ENCODE results near the gene ARF1. TPM values are rescaled to one million over a fixed set of nuclear protein-coding genes. Genes with fewer than 3 reads are reported as not detected.
"Not testable (repeated sequence)": the region's sequence is repeated elsewhere in the genome, so short reads cannot be mapped to it uniquely, and the experiment has no call there.

Gene ARF1
- total RNA-seq, 1 experiment from 2014 or later: 378 TPM

- DNase-seq (ENCODE audit: low read depth): peak; percentile 31
These were observed 19.7 kb downstream of the ARF1 start for GRCh38 chr1:228101994-228102790.

DNA sequence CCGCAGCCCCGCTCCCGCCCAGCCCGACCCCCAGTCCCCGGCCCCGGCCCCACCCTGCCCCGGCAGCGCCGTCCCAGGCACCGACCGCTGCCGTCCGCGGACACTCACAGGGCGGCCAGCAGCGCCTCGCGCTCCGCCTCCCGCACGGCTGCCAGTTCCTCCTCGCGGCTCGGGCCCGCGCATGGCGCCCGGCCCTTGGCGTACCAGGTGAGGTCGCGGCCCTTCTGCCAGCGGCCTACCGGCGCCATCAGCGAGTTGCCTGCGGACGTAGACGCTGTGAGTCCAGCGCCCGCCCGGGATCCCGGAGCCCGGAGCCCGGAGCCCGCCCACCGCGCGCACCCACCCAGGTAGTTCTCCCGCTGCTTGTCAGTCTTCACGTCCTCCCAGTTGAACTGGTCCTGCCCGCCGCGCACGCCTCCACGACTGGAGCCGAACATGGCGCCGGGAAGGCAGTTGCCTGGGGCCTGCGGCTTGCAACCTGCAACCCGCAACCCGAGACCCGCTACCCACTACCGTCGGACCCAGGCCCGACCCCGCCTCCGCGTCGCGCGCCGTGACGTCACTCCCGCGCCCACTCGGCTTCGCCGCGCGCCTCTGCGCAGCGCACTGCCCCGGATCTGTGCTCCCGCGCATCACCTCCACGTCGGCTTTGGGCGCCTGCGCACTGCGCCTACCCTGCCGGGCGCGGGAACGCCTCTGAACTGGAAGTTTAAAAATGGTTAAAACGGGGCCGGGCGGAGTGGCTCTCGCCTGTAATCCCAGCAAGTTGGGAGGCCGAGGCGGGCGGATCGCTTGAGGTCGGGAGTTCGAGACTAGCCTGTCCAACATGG is 20.5 kb downstream of the ARF1 start, which contains the start of gene C1orf35:
C1orf35 (minus strand) TSS at position 535 of the 830 bp plus-strand sequence; CDS start at position 437, 98 bp downstream.
- peak; percentile 89 for DNase-seq (ENCODE audit: low read depth)

DNA sequence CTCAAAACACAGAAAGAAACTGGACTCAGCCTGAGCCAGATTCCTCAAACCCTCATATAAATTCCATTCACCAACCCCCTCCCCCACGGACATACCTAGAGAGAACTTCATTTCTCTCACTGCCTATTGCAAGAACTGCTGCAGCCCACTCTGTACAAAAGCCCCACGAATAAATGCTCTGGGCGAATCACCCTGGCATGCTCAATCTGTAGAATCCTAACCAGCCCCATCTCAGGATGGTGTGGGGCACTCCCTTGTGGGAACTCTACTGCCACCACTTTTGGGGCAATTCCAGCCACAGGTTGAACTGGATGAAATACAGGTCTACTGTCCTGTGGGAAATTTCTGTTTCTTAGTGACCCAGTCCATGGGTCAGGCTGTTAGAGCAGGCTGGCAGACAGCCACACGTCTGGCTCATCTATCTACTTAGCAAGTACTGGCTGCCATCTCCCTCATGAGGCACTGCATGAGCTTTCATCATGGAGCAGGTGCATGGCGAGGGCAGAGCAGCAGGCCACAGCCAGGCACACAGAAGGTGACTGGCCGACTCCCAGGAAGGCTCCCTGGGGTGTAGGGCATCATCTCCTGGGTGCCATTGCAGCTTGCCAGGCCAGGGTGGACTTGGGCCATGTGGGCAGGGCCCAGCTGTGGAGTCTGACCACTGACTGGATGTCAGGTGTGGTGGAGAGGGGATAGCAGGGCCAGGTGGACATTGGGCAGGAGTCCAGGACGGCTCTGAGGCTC is 22.2 kb downstream of the ARF1 start:
- DNase-seq (ENCODE audit: low read depth): no peak

GRCh38 chr1:228105270-228105995 is 22.9 kb downstream of the ARF1 start:
- DNase-seq (ENCODE audit: low read depth): no peak

- DNase-seq (ENCODE audit: low read depth): no peak
These were observed 23.7 kb downstream of the ARF1 start for GRCh38 chr1:228105996-228106799.

- DNase-seq (ENCODE audit: low read depth): no peak
These were observed 24.2 kb downstream of the ARF1 start for GRCh38 chr1:228106800-228107054.

- DNase-seq (ENCODE audit: low read depth): no peak
These were observed 25.1 kb downstream of the ARF1 start for GRCh38 chr1:228107636-228108035.

- DNase-seq (ENCODE audit: low read depth): no peak
These were observed 25.7 kb downstream of the ARF1 start for GRCh38 chr1:228108055-228108690.

GRCh38 chr1:228108742-228109072 is 26.2 kb downstream of the ARF1 start:
- DNase-seq (ENCODE audit: low read depth): no peak

DNA sequence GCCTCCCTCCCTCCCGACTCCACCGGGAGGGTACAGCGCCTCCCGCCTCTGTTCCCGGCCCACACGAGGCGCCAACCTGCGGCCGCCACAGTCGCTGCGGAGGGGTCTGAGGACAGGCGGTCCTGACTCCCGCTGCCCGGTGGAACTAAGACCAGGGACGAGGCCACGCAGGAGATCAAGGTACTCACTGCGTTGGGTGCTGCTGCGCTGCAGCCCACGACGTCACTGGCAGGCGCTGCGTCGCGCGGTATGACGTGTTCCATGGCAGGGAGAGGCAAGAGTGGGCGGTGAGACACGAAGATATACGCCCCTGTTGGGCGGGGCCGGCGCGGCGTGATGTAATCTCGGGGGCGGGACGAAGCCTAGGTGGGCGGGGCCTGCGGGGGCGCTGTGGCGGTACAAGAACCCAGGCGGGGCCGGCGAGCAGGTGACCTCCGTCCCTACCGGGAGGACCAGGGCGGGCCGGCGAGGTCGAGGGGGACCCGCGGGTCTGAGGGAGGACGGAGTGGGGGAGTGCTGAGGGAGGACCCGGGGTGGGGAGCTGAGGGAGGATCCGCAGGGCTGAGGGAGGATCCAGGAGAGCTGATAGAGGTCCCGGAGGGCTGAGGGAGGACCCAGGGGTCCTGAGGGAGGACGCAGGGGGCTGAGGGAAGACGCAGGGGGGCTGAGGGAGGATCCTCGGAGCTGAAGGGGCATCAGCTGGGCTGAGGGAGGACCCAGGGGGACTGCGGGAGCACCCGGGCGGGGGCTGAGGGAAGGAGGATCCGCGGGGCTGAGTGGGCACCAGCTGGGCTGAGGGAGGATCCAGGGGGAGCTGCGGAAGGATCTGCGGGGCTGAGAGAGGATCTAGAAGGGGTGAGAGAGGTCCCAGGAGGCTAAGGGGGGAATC is 26.8 kb downstream of the ARF1 start, which contains the start of gene MRPL55:
MRPL55 (minus strand) TSS at position 227 of the 889 bp plus-strand sequence. CDS start 1,039 bp downstream, outside the sequence.
- DNase-seq (ENCODE audit: low read depth): peak; percentile 93

DNA sequence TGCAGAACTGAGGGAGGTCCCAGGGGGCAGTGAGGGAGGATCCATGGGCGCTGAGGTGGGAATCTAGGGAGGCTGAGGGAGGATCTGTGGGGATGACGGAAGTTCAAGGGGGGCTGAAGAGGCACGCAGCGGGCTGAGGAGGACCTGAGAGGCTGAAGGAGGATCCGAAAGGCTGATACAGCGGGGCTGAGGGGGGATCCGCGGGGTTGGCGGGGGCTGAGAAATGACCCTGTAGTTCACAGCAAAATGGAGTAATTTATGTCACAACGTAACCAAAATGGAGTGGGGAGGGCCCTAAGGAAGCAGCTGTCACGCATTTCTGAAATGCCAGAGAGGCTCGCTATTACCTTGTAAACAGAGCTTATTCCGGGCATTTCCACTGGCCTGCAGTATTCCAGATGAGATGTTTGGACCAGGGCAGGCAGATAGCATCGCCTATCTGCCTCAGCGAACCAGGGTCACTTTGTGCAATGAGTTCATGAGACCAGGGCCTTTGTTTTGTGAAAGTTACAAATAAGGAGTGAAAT is 27.5 kb downstream of the ARF1 start:
- peak; percentile 66 for DNase-seq (ENCODE audit: low read depth)

DNA sequence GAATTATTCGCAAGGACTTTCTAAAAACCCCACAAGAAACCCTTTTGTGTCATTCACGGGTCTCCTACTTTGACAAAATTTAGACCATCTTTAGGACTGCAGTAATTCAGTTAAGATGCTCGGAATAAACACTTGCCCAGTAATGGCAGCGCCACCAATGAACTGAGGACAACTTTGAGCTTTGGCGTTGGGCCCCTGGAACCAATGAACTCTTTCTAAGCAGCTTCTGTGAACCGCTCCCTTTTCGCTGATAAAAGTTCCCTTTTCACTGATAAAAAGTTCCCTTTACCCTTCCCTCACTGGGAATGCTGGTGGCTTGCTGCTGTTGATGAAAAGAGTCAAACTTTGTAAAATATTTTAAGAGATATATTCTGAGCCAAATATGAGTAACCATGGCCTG is 28.0 kb downstream of the ARF1 start:
- DNase-seq (ENCODE audit: low read depth): no peak

DNA sequence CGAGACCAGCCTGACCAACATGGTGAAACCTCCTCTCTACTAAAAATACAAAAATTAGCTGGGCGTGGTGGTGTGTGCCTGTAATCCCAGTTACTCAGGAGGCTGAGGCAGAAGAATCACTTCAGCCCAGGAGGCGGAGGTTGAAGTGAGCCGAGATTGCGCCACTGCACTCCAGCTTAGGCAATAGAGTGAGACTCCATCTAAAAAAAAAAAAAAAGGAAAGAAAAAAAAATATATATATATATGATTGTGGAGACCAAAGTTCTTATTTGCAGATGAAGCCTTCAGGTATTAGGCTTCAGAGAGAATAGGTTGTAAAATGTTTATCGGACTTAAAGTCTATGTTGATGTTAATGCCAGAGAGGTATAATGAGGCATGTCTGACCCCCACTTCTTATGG is 28.8 kb downstream of the ARF1 start:
- not testable (repeated sequence) for DNase-seq (ENCODE audit: low read depth)

- DNase-seq (ENCODE audit: low read depth): no peak
These were observed 29.7 kb downstream of the ARF1 start for GRCh38 chr1:228112167-228112566.

GRCh38 chr1:228112617-228113016 is 30.1 kb downstream of the ARF1 start:
- DNase-seq (ENCODE audit: low read depth): no peak

- no peak for DNase-seq (ENCODE audit: low read depth)
These were observed 32.3 kb downstream of the ARF1 start for GRCh38 chr1:228114827-228115226.

- no peak for DNase-seq (ENCODE audit: low read depth)
These were observed 34.8 kb downstream of the ARF1 start for GRCh38 chr1:228117335-228117734.

GRCh38 chr1:228118040-228118439 is 35.5 kb downstream of the ARF1 start:
- peak; percentile 29 for DNase-seq (ENCODE audit: low read depth)

GRCh38 chr1:228120351-228120750 is 37.8 kb downstream of the ARF1 start:
- DNase-seq (ENCODE audit: low read depth): no peak

Measured in LHCN-M2 (cell line).